ENCODE measurements around the gene GPER1. TPM values are rescaled to one million over a fixed set of nuclear protein-coding genes. Genes with fewer than 3 reads are reported as not detected.

The GPER1 gene
- total RNA-seq, 1 donor from 2014 or later = 11.1 TPM

GRCh38 chr7:1127001-1127400 lies 39.1 kb downstream of the GPER1 start:
- intact Hi-C loops (cut with DNase I) = no loop called here
- ATAC-seq (no peak), DNase-seq (peak; percentile 37)
- Histone ChIP-seq H3K27me3 (no peaks in the 10 kb centered on the region), H3K36me3 (peaks cover 3% of the 10 kb centered on the region), H3K27ac (no peak overlapping the region), H3K4me1 (no peaks in the 10 kb centered on the region), H3K4me3 (no peak overlapping the region), H3K9me3 (no peaks in the 10 kb centered on the region)
- no peak for TF ChIP-seq CTCF (IDR thresholded peaks at IDR 0.05)

- no peak overlapping the region for H3K4me3 ChIP-seq
Measured at GRCh38 chr7:1129431-1129830, 41.5 kb downstream of the GPER1 start.

GRCh38 chr7:1130021-1130990 lies 42.4 kb downstream of the GPER1 start:
- ATAC-seq (peak; percentile 14), DNase-seq (peak; percentile 53)
- no peaks in the 10 kb centered on the region for H3K9me3 ChIP-seq
- H3K27ac ChIP-seq = no peak overlapping the region
- H3K36me3 ChIP-seq = peaks cover 3% of the 10 kb centered on the region
- H3K27me3 ChIP-seq = no peaks in the 10 kb centered on the region
- H3K4me1 ChIP-seq = no peaks in the 10 kb centered on the region
- TF ChIP-seq CTCF (IDR thresholded peaks at IDR 0.05) = no peak
- intact Hi-C loops (cut with DNase I) = no loop called here
- no peak overlapping the region for H3K4me3 ChIP-seq

More at GRCh38 chr7:1129431-1129830, 41.5 kb downstream of the GPER1 start:
- Histone ChIP-seq H3K27ac (no peak overlapping the region), H3K4me1 (no peaks in the 10 kb centered on the region), H3K9me3 (no peaks in the 10 kb centered on the region), H3K27me3 (no peaks in the 10 kb centered on the region), H3K36me3 (peaks cover 3% of the 10 kb centered on the region)
- TF ChIP-seq CTCF (IDR thresholded peaks at IDR 0.05) = no peak
- peak; percentile 37 for DNase-seq
- intact Hi-C loops (cut with DNase I) = no loop called here
- no peak for ATAC-seq

- ATAC-seq (no peak), DNase-seq (no peak)
- Histone ChIP-seq H3K36me3 (peaks cover 3% of the 10 kb centered on the region), H3K27me3 (no peaks in the 10 kb centered on the region), H3K9me3 (no peaks in the 10 kb centered on the region), H3K4me3 (no peak overlapping the region), H3K27ac (no peak overlapping the region), H3K4me1 (peaks cover 2% of the 10 kb centered on the region)
- no peak for TF ChIP-seq CTCF (IDR thresholded peaks at IDR 0.05)
- intact Hi-C loops (cut with DNase I) = no loop called here
Measured at GRCh38 chr7:1131471-1132265, 43.8 kb downstream of the GPER1 start.

- ATAC-seq (no peak), DNase-seq (peak; percentile 3)
- no peak overlapping the region for H3K27ac ChIP-seq
- no peaks in the 10 kb centered on the region for H3K9me3 ChIP-seq
- no peak for TF ChIP-seq CTCF (IDR thresholded peaks at IDR 0.05)
- H3K4me1 ChIP-seq = peaks cover 11% of the 10 kb centered on the region
- H3K27me3 ChIP-seq = no peaks in the 10 kb centered on the region
- no peaks in the 10 kb centered on the region for H3K36me3 ChIP-seq
- H3K4me3 ChIP-seq = no peak overlapping the region
- intact Hi-C loops (cut with DNase I) = no loop called here
Measured at GRCh38 chr7:1134951-1135350, 47.0 kb downstream of the GPER1 start.

All from upper lobe of right lung (tissue), 1 donor.